ENCODE data around the gene PRR14.

The PRR14 gene

GRCh38 chr16:30649725-30650368, 913 bp upstream of the PRR14 start:
- H3K36me3 ChIP-seq, result peaks cover 21% of the 10 kb centered on the region

GRCh38 chr16:30651124-30652004, 604 bp downstream of the PRR14 start:
- Histone ChIP-seq H3K36me3 (peaks cover 36% of the 10 kb centered on the region), H3K27me3 (ENCODE audit: insufficient read depth, low read depth, severe bottlenecking) (no peaks in the 10 kb centered on the region), H3K9me3 (ENCODE audit: severe bottlenecking) (peaks cover 2% of the 10 kb centered on the region), H3K4me3 (ENCODE audit: low read depth, low read length) (peak overlapping the region; percentile 71), H3K27ac (peak overlapping the region; percentile 98)
- TF ChIP-seq CTCF (IDR thresholded peaks at IDR 0.05; ENCODE audit: low read depth, low read length), result peak; percentile 77
- DNase-seq, result peak; percentile 74

More at GRCh38 chr16:30649725-30650368, 913 bp upstream of the PRR14 start:
- H3K27ac ChIP-seq, result peak overlapping the region; percentile 98
- DNase-seq, result no peak
- H3K9me3 ChIP-seq (ENCODE audit: severe bottlenecking), result peaks cover 2% of the 10 kb centered on the region
- H3K27me3 ChIP-seq (ENCODE audit: insufficient read depth, low read depth, severe bottlenecking), result no peaks in the 10 kb centered on the region
- H3K4me3 ChIP-seq (ENCODE audit: low read depth, low read length), result peak overlapping the region; percentile 61
- TF ChIP-seq CTCF (IDR thresholded peaks at IDR 0.05; ENCODE audit: low read depth, low read length), result no peak

- Histone ChIP-seq H3K27me3 (ENCODE audit: insufficient read depth, low read depth, severe bottlenecking) (no peaks in the 10 kb centered on the region), H3K9me3 (ENCODE audit: severe bottlenecking) (peaks cover 2% of the 10 kb centered on the region), H3K4me3 (ENCODE audit: low read depth, low read length) (peak overlapping the region; percentile 71), H3K36me3 (peaks cover 42% of the 10 kb centered on the region), H3K27ac (peak overlapping the region; percentile 98)
- no peak for DNase-seq
- no peak for TF ChIP-seq CTCF (IDR thresholded peaks at IDR 0.05; ENCODE audit: low read depth, low read length)
Observed at GRCh38 chr16:30652005-30652296, 1.2 kb downstream of the PRR14 start.

DNA sequence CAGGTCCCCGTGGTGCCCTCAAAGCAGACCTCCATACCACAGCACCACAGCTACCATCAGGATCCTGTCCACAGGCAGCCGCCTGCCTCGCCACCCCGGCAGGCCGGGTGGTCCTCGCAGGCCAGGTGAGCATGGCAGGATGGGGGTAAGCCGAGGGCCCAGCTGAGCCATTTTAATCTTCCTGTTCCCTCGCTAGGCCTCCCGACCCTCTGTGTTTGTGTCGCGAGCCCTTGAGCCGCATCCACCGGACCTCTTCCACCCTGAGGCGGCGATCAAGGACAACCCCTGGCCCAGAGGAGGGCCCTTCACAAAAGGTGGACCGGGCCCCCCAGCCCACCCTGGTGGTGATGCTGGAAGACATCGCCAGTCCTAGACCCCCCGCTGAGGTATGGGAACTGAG, 2.0 kb downstream of the PRR14 start:
- no peak for DNase-seq
- Histone ChIP-seq H3K9me3 (ENCODE audit: severe bottlenecking) (peaks cover 2% of the 10 kb centered on the region), H3K27ac (no peak overlapping the region), H3K36me3 (peaks cover 45% of the 10 kb centered on the region), H3K27me3 (ENCODE audit: insufficient read depth, low read depth, severe bottlenecking) (no peaks in the 10 kb centered on the region), H3K4me3 (ENCODE audit: low read depth, low read length) (no peak overlapping the region)
- TF ChIP-seq CTCF (IDR thresholded peaks at IDR 0.05; ENCODE audit: low read depth, low read length), result no peak

DNA sequence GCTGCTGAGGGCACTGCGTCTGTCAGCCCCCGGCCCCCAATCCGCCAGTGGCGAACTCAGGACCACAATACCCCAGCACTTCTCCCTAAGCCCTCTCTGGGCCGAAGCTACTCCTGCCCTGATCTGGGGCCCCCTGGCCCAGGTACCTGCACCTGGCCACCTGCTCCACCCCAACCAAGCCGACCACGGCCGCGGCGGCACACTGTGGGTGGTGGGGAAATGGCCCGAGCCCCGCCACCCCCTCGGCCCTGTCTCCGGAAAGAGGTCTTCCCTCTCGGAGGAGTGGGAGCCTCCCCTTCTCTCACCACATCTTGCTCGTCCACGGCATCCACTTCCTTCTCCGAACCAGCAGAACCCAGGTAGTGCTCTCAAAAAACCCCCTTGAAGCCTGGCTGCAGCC, 4.1 kb downstream of the PRR14 start:
- Histone ChIP-seq H3K9me3 (ENCODE audit: severe bottlenecking) (no peaks in the 10 kb centered on the region), H3K4me3 (ENCODE audit: low read depth, low read length) (no peak overlapping the region), H3K27me3 (ENCODE audit: insufficient read depth, low read depth, severe bottlenecking) (no peaks in the 10 kb centered on the region), H3K27ac (no peak overlapping the region), H3K36me3 (peaks cover 45% of the 10 kb centered on the region)
- DNase-seq, result no peak
- no peak for TF ChIP-seq CTCF (IDR thresholded peaks at IDR 0.05; ENCODE audit: low read depth, low read length)
